Measurements from ENCODE around the gene PRELP.
"Not testable (repeated sequence)": the region's sequence is repeated elsewhere in the genome, so short reads cannot be mapped to it uniquely, and the experiment has no call there.

The PRELP gene

DNA sequence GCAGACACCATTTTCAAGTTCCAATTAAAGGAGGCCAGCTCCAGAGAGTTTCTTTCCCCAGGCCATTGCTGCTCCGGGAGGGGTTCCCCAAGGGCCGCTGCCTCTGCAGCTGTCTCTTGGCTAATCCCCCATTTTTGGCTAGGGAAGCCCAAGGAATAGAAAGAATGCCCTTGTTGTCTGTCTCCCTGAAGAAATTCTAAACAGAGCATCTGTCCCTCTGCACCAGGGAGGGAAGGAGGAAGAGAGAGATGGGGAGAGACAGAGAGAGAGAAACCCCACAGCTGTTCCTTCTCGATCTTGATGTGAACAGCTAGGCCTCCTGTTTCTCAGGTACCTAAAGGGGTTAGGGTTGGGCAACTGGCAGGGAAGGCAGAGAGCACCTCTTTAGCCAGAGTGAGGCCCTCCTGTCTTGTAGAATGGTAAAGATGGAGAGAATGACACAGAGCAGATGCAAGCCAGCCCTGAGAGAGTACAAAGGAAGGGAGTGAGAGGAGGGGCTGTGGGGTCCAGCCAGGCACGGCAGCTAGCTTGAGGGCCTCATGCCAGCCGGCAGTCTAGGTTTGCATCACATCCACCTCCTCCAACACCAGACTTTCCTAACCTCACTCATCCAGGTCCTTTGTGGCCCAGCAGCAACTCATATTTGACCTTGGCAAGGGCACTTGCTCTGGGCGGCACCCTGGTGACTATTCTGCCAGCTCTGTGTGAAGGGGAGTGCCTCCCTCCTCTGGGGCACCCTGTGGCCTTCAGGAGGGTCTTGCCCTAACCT, 31.4 kb downstream of the PRELP start:
- no peak for DNase-seq (ENCODE audit: low read depth in 2 of 2)

DNA sequence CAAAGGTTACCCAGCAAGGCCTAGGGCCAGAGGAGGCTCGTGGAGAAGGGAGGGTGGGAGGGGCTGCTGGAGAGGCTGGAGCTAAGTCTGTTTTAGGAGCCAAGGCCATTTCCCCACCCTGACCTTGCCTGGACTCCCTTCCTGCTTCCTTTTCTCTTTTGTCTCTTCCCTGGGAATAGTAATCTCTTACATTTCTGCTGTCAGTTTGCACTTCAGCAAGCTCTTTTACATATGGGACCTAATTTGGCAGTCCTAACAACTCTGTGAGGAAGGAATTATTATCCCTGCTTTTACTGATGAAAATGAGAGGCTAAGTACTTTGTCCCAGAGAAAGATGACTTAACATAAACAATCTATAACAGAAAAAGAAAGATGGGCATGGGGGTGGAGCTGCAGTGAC, 32.2 kb downstream of the PRELP start:
- DNase-seq (ENCODE audit: low read depth in 2 of 2) = no peak

DNA sequence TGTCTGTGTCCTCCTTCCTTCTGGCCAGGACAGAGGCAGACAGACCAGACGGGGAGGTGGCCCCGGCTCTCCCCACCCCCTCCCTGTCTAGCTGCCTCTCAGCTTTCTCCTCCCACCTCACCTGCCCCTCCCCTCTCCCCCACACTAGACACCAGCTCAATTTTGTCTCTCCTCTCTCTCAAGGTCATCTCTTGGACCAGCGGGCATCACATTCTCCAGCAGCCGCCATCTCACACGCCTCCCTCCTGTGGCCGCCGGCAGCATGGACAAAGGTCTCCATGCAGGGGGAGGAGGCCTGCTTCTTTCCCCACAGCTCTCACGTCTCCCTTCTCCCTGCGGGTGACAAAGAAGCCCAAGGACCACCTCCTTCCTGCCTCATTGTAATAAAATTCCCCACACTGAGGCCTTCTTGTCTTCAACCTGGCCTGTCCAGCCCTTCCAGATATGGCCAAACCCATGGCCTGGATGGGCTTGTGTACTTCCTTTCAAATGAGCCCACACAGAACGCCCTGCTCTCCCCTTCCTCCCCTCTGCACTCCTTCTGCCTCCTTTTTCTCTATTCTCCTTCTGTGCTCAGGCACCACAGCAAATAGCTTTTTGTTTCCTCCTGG, 33.0 kb downstream of the PRELP start:
- DNase-seq (ENCODE audit: low read depth in 2 of 2) = no peak

DNA sequence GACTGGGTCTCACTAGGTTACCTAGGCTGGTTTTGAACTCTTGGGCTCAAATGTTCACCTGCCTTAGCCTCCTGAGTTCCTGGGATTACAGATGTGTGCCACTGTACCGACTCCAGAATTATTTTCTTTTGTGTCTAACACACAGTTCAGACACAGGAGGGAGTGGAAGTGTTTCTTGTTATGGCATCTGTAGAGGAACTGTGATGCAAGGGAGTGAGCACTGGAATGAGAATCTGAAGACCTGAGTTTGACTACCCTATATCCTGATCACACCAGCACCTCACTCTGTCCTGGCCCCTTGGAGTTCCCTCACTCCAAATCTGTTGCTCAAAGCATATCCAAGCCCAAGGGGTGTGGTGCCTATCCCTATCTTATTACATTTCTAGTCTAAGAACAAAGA, 33.5 kb downstream of the PRELP start:
- DNase-seq (ENCODE audit: low read depth in 2 of 2) = no peak

DNA sequence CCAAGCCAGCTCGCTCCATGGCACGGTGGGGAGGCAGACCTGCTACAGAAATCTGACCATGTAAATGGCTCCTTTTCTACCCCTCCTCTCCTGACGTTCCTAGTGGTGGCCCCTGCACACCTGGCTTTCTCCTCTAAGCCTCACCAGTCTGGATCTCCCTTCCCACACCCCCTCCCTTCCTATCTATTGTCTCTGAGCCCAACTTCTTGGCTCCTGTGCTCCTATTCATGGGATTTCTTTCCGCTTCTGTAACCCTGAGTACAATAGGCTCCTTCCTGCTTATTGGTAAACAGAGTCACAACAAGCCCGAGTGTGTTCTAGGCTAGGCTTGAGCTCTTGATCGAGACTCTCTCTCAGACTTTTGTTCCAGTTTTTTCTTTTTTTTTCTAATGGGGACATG, 35.9 kb downstream of the PRELP start:
- DNase-seq (ENCODE audit: low read depth in 2 of 2) = no peak

DNA sequence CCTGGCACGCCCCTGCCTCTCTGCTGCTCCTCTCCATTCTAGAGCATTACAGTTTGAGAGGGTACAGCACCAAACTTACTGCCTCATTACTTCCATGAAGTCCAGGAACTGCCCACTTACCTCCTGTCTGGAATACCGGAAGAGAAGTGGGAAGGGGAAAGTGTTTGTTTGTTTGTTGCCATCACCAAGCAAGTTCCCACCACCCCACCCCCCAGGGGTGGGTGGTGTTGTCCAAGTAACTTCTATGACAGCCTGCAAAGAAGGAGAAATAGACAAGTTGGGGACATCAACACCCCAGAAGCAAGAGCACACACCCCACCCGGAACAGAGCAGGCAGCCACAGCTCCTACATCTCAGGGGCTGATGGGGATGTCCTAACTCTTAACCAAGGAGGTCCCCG, 36.3 kb downstream of the PRELP start:
- DNase-seq (ENCODE audit: low read depth in 2 of 2) = no peak

DNA sequence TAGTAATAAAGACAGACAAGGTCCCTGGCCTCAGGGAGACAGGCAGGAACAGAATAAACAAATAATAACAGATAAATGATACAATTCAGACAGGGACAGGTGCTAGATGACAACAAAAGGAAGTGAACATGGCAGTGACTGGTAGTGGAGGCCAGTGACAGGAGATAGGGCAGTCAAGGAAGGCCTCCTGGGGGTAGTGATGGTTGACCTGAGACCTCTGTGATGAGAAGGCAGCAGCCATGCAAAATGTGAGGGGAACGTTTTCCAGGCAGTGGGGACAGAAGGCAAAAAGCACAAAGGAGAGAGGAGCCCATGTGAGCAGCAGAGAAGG, 36.9 kb downstream of the PRELP start:
- no peak for DNase-seq (ENCODE audit: low read depth in 2 of 2)

DNA sequence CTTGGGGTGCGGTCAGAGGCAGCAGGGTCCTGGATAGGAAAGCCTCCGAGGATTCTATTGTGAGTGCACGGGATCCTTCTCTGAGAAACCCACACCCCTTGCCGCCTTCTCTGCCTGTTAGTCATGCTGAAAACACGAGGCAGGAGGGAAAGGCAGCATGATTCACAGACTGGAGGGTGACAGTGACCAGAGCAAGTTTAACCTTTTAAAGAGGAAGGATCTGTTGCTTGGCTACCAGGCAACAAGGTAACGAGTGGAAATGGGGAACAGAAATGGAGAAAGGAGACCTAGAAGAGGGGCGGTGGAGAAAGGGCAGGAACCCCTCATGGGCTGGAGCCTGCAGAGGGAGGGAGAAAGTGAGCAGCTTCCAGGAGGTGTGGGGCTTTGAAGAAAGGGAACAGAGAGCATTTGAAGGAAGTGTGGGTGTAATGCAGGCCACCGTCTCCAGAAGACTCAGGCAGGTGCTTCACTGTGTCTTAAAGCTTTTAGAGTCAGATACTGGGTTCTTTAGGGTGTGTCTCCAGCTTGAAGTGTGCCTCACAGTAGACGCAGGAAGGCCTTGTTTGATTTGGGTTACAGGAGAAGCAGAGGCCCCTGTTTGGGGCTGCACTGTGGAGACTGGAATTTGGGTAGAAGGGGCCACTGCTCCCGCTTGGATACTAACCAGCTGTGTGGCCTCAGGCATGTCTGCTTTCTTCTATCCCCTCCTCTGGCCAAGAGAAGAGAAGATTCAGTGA, 37.4 kb downstream of the PRELP start:
- DNase-seq (ENCODE audit: low read depth in 2 of 2) = peak in 1 of 2 experiments; percentile 36

DNA sequence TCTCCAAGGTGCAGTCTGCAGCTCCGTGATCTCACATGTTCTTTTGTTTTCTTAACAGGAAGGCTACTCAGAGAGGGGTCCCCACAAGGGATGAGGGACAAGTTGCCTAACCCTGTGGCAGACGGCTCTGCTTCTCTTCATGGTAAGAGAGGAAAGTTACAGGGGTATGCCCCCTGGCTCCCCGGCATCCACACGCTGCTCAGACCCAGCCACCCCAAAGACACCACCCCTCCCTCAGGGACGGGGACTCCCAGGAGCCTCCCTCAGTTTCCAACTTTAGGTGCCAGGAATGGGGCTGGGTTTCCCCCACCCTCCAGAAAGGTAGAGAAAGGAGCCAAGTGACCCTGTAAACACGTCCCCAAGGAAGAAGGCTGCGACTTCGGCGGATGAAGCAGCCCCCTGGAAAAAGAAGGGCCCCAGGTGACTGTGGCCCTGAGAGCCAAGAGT, 38.0 kb downstream of the PRELP start:
- no peak for DNase-seq (ENCODE audit: low read depth in 2 of 2)

DNA sequence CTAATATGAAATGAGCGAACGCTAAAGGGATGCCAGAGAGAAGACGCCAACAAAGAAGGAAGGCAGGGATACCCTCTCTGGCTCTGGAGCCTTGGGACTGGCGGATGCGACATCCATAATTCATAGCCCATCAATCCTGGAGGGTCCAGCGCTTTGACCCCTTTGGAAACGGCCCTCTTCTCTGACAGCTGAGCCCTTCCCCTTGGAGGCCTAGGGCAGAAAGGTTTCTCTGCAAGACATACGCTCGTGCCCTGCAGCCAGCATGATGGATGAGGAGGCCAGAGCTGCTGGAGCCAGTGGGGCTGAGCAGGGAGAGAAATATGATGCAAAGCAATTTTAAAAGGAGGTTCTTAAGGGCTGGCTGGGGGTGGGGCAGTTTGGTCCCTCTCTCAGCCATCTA, 40.6 kb downstream of the PRELP start:
- no peak for DNase-seq (ENCODE audit: low read depth in 2 of 2)

DNA sequence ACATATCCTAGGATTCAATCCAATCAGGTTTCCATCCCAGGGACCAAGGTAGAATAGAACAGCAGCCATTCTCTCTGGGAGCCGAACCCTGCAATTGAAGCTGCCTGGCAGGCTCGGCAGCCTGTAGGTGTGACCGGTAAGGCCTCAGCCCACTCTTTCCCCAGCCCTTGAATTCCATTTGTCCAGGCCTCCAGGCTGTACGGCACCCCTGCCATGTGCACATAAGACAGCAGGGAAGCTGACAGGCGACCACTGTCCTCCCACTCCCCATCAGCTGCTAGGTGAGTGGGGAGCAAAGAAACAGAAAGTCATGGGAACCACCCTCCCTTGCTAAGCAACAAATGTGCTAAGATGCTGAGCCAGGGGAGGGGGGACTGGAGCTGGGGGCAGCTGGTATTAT, 41.3 kb downstream of the PRELP start:
- DNase-seq (ENCODE audit: low read depth in 2 of 2) = no peak

DNA sequence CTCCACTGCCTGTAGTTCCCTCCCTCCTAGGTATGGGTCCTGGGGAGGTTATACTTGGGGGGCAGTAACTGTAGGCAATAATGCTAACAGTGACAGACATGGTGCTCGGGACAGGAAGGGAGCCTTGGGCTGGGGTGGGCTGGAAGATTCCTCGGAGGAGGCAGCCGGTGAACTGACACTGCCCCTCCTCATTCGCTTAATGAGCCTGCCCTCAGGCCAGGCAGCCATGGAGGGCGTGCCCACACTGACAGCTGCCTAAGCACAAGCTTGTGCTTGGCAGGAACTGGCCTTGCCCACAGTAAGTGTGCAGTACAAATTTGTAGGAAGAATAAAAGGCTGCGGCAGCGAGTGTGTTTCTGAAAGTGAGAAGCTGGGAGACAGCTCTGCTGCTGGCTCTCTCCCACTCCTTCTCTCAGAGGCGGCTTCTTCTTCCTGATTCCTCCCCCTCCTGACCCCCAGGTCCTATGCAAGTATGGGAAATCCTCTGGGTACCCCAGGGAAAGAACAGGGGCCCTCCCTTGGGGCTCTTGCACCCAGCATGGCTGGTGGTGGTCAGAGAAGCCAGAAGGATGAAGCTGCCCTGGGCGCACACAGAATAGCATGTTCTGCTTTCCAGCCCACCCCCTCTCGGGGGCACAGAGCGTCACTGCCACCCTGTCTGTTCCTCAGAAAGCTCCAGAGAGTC, 42.0 kb downstream of the PRELP start:
- DNase-seq (ENCODE audit: low read depth in 2 of 2) = no peak

DNA sequence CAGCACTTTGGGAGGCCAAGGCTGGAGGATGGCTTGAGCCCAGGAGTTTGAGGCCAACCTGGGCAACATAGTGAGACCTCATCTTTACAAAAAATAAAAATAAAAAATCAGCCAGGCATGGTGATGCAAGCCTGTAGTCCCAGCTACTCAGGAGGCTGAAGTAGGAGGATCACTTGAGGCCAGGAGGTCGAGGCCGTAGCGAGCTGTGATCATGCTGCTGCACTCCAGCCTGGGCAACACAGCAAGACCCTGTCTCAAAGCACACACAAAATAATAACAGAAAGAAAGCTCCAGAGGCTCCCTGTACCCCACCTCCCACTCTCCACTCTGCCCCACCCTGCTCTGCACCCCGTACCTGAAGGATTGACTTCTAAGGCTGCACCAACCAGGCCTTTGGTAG, 42.5 kb downstream of the PRELP start:
- not testable (repeated sequence) for DNase-seq (ENCODE audit: low read depth in 2 of 2)

DNA sequence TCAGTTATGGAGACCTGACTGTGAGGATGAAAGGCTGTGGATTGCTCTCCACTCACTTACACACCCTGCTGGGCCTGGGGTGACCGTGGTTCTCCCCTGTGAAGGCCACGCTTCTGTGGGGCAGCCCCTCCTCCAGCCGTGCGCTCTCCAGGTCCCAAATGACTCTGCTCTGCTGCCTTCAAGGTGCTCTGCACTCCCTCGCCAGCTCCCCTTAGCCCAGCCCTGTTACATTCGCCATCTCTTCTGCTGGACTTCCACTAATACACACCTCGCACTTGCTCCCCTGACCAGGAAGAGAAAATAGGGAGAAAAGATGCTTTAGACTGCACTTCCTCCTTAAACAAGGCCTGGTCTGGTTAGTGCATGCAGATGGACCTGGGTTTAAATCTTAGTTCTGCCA, 42.9 kb downstream of the PRELP start:
- DNase-seq (ENCODE audit: low read depth in 2 of 2) = no peak

DNA sequence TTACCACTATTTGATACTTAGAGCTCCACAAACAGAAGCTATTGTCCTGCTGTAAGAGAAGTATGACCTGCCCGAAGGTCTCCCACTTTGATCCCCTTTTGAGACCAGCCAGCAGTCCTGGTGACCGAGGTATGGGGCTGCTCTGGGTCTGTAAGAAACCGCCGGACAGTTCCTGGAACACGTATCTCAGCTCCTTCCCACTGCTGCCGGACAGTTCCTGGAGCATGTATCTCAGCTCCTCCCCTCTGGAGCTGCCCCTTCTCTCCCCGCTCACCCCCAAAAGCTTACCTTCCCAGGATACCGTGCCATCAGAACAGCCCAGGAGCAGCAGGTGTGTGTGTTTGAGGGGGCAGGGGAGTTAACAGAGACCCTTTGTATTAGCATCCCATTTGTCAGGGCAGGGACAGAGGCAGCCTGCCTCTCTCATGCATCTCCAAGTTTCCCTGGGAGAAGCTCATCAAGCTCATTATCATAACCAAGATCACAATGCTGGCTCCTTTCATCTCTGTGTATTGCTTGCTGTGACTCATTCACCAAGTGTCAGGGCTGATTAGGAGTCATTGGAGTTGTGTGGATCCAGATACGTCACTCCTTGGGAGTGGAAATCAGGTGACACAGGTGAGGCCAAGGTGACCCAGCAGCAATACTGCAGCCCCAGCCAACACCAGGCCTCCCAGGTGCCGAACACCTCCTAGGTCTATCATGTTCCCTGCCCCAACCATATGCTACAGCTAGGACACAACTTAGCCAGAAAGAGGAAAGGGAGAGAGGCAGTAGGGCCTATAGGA, 43.6 kb downstream of the PRELP start:
- no peak for DNase-seq (ENCODE audit: low read depth in 2 of 2)

DNA sequence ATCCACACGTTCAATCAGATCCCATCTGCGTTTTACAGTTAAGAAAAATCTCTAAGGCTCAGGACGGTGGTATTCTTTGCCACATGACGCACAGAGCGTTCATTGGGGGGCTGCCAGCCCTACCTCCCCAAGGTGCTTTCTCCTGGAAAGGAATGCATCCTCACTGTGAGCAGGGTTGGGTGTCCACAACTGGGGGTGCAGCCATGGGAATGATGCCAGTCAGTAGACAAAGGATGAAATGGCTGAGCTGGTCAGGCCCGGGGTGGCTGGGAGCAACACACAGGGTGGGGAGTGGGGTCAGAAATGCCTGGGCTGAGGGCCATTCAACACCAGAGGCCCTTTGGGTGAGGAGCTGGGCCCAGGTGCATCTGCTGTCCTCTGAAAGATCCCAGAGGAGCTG, 44.3 kb downstream of the PRELP start:
- no peak for DNase-seq (ENCODE audit: low read depth in 2 of 2)

DNA sequence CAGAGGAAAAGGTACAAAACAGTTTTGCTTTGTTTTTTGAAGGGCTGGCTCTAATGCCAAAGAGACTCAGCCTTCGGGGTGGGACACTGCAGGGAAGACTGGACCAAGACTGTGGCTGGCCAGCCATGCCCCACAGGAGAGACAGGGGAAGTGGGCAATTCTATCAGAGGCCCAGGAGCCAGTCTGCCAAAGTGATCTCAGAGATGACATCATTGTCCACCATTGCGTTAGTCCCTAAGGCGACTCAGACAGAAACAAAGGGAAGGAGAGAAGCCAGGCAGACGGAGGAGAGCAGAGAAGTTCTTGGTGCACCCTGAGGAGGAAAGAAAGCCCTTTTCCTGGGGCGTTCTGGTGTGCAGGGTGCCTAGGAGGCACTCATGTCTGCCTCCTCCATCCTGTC, 44.7 kb downstream of the PRELP start:
- no peak for DNase-seq (ENCODE audit: low read depth in 2 of 2)

DNA sequence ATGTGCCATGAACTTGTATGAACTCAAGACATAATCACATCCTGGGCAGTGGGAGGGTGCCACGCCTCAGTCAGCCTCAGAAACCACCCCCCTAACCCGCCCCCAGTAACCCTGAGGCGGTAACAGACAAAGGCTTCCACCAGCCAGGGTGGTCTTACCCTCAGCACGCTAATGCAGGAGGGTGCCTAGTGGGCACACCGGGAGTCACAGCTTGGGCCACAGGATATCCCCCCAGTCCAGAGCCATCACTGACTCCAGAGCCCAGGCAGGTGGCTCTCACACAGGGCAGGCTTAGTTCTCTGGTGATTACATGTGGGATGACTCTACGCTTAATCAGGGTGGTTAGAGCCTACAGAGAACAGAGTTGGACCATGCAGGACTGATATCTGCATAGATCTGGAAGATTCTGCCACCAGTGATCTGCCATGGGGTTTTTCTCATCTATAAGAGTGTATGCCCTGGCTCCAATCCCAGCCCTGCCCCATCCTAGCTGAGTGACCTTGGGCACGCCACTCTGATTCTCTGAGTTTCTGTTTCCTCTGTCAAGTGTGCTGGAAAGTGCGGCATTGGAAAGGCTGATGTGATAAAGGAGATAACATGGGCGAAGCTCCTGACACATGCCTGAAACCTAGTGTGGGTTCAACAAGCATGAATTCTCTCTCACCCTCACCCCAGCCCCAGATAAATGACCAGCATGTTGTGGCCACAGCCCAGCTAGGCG, 45.6 kb downstream of the PRELP start:
- no peak for DNase-seq (ENCODE audit: low read depth in 2 of 2)

DNA sequence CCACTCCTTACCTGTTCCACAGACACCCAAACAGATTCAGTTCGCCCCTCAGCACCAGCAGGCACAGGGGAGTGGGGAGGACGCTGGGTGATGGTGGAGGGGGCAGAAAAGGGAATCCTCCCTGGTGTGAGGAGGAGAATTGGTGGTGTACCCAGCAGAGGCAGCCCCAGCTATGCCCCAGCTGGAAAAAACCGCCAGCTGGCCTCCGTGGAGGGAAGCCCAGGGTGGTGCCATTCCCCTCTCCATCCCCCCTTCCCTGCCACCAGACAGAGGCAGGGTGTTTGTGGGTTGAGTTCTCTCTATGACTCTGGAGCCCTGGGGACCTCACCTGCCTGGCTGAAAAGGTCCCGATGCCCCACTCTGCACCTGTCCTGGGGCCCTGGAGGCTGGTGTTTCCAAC, 46.2 kb downstream of the PRELP start:
- no peak for DNase-seq (ENCODE audit: low read depth in 2 of 2)

DNA sequence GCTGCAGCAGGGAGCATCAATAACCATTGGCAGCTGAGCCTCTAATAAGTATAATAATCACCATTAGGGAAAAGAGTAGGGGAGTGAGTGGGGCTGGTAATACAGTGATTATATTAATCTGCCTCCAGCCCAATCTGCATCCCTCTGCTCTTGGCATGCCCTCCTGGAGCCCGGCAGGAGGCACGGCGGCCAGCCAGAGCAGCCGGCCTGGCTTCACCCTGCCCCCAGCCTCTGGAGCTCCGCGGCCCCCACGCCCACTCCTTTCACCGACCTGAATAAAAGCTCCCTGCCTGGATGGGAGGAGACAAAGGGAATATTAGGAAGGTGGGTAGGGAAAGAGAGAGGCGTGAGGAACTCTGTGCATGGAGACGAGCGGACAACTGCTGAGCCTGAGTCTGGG, 46.6 kb downstream of the PRELP start:
- no peak for DNase-seq (ENCODE audit: low read depth in 2 of 2)

DNA sequence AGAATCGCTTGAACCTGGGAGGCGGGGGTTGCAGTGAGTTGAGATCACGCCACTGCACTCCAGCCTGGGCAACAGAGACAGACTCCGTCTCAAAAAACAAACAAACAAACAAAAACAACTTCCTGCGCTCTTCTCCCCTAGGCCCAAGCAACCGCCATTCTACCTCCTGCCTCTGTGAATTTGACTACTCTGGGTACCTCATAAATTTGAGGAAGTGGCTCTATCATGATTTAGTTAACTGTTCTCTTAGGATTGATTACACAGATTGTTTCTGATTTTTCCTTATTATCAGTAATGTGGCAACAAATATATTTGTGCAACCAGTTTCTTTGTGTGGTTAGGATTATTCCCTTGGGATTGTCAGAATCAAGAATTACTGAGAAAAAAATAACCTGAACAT, 48.1 kb downstream of the PRELP start:
- no peak for DNase-seq (ENCODE audit: low read depth in 2 of 2)

Measured in stimulated activated CD4-positive, alpha-beta T cell treated with anti-CD3 and anti-CD28 coated beads, Interleukin-12 subunit alpha, Interleukin-12 subunit beta, amount 100 ng/mL, for 24 hours (primary cell).